ENCODE data around the gene CPTP. TPM values are rescaled to one million over a fixed set of nuclear protein-coding genes. Genes with fewer than 3 reads are reported as not detected.

Gene CPTP
- total RNA-seq, 2 donors from 2014 or later: 18.0 to 22.8 TPM

GRCh38 chr1:1285611-1286311, 38.8 kb upstream of the CPTP start:
- H3K4me1 Mint-ChIP-seq (ENCODE audit: low read depth): peaks cover 12% of the 10 kb centered on the region

GRCh38 chr1:1286313-1287261, 38.0 kb upstream of the CPTP start:
- H3K4me1 Mint-ChIP-seq (ENCODE audit: low read depth): peaks cover 12% of the 10 kb centered on the region
- no peaks in the 10 kb centered on the region for H3K36me3 Mint-ChIP-seq (ENCODE audit: insufficient read depth in 2 of 2)
- ATAC-seq (replicated peaks in 1 of 2) (no peak), DNase-seq (no peak)
- no peak overlapping the region for H3K27ac Mint-ChIP-seq
- H3K4me3 Mint-ChIP-seq: no peak overlapping the region
- H3K27me3 Mint-ChIP-seq (ENCODE audit: low read depth): no peaks in the 10 kb centered on the region
- peaks cover 0 to 2% of the 10 kb centered on the region in 2 donors for H3K9me3 Mint-ChIP-seq

More at GRCh38 chr1:1285611-1286311, 38.8 kb upstream of the CPTP start:
- no peaks in the 10 kb centered on the region for H3K27me3 Mint-ChIP-seq (ENCODE audit: low read depth)
- H3K9me3 Mint-ChIP-seq: peaks cover 0 to 2% of the 10 kb centered on the region in 2 donors
- ATAC-seq (replicated peaks in 1 of 2) (no peak), DNase-seq (no peak)
- H3K36me3 Mint-ChIP-seq (ENCODE audit: insufficient read depth in 2 of 2): no peaks in the 10 kb centered on the region
- no peak overlapping the region for H3K4me3 Mint-ChIP-seq
- H3K27ac Mint-ChIP-seq: no peak overlapping the region

GRCh38 chr1:1287288-1288110, 37.1 kb upstream of the CPTP start:
- H3K36me3 Mint-ChIP-seq (ENCODE audit: insufficient read depth in 2 of 2): no peaks in the 10 kb centered on the region
- peaks cover 0 to under 1% of the 10 kb centered on the region in 2 donors for H3K9me3 Mint-ChIP-seq
- ATAC-seq (replicated peaks in 1 of 2) (no peak), DNase-seq (no peak)
- peaks cover 16% of the 10 kb centered on the region for H3K4me1 Mint-ChIP-seq (ENCODE audit: low read depth)
- no peak overlapping the region for H3K27ac Mint-ChIP-seq
- no peaks in the 10 kb centered on the region for H3K27me3 Mint-ChIP-seq (ENCODE audit: low read depth)
- H3K4me3 Mint-ChIP-seq: no peak overlapping the region

GRCh38 chr1:1290238-1290731, 34.3 kb upstream of the CPTP start:
- peak; percentile 78 to 83 for DNase-seq
- peaks cover 0 to 1% of the 10 kb centered on the region in 2 donors for H3K36me3 Mint-ChIP-seq (ENCODE audit: insufficient read depth in 2 of 2)
- H3K9me3 Mint-ChIP-seq: no peaks in the 10 kb centered on the region
- no peak overlapping the region for H3K4me3 Mint-ChIP-seq
- H3K4me1 Mint-ChIP-seq (ENCODE audit: low read depth): peaks cover 4% of the 10 kb centered on the region
- H3K27ac Mint-ChIP-seq: no peak overlapping the region
- no peaks in the 10 kb centered on the region for H3K27me3 Mint-ChIP-seq (ENCODE audit: low read depth)
- ATAC-seq (replicated peaks in 1 of 2): peak; percentile 61 to 70

GRCh38 chr1:1291023-1291528, 33.5 kb upstream of the CPTP start:
- DNase-seq: no peak
- no peak for ATAC-seq (replicated peaks in 1 of 2)
- H3K9me3 Mint-ChIP-seq: no peaks in the 10 kb centered on the region
- H3K27me3 Mint-ChIP-seq (ENCODE audit: low read depth): no peaks in the 10 kb centered on the region
- H3K36me3 Mint-ChIP-seq (ENCODE audit: insufficient read depth in 2 of 2): peaks cover 0 to 1% of the 10 kb centered on the region in 2 donors
- H3K4me3 Mint-ChIP-seq: no peak overlapping the region
- no peak overlapping the region for H3K27ac Mint-ChIP-seq
- H3K4me1 Mint-ChIP-seq (ENCODE audit: low read depth): peaks cover 4% of the 10 kb centered on the region

GRCh38 chr1:1291548-1292441, 32.8 kb upstream of the CPTP start:
- Mint-ChIP-seq H3K27me3 (ENCODE audit: low read depth) (no peaks in the 10 kb centered on the region), H3K9me3 (no peaks in the 10 kb centered on the region), H3K36me3 (ENCODE audit: insufficient read depth in 2 of 2) (peaks cover 0 to 1% of the 10 kb centered on the region in 2 donors), H3K27ac (no peak overlapping the region), H3K4me3 (no peak overlapping the region), H3K4me1 (ENCODE audit: low read depth) (peaks cover 4% of the 10 kb centered on the region)
- peak; percentile 70 to 71 for DNase-seq
- ATAC-seq (replicated peaks in 1 of 2): peak; percentile 72 to 76

GRCh38 chr1:1292442-1292779, 32.2 kb upstream of the CPTP start:
- no peak for ATAC-seq (replicated peaks in 1 of 2)
- H3K4me3 Mint-ChIP-seq: no peak overlapping the region
- peaks cover 0 to 1% of the 10 kb centered on the region in 2 donors for H3K36me3 Mint-ChIP-seq (ENCODE audit: insufficient read depth in 2 of 2)
- peaks cover 4% of the 10 kb centered on the region for H3K4me1 Mint-ChIP-seq (ENCODE audit: low read depth)
- no peak overlapping the region for H3K27ac Mint-ChIP-seq
- H3K9me3 Mint-ChIP-seq: no peaks in the 10 kb centered on the region
- H3K27me3 Mint-ChIP-seq (ENCODE audit: low read depth): no peaks in the 10 kb centered on the region
- no peak for DNase-seq

GRCh38 chr1:1292851-1293250, 31.8 kb upstream of the CPTP start:
- Mint-ChIP-seq H3K27ac (no peak overlapping the region), H3K27me3 (ENCODE audit: low read depth) (no peaks in the 10 kb centered on the region), H3K4me1 (ENCODE audit: low read depth) (peaks cover 4% of the 10 kb centered on the region), H3K9me3 (no peaks in the 10 kb centered on the region), H3K4me3 (no peak overlapping the region), H3K36me3 (ENCODE audit: insufficient read depth in 2 of 2) (peaks cover 0 to 1% of the 10 kb centered on the region in 2 donors)
- DNase-seq (no peak), ATAC-seq (replicated peaks in 1 of 2) (no peak)

- ATAC-seq (replicated peaks in 1 of 2) (peak in 1 of 2 donors; percentile 44), DNase-seq (no peak)
- Mint-ChIP-seq H3K36me3 (ENCODE audit: insufficient read depth in 2 of 2) (peaks cover 0 to 1% of the 10 kb centered on the region in 2 donors), H3K27ac (no peak overlapping the region), H3K9me3 (no peaks in the 10 kb centered on the region), H3K4me1 (ENCODE audit: low read depth) (peaks cover 4% of the 10 kb centered on the region), H3K4me3 (no peak overlapping the region), H3K27me3 (ENCODE audit: low read depth) (no peaks in the 10 kb centered on the region)
Observed at GRCh38 chr1:1293263-1294249, 31.0 kb upstream of the CPTP start.

- Mint-ChIP-seq H3K4me3 (no peak overlapping the region), H3K27ac (no peak overlapping the region), H3K9me3 (no peaks in the 10 kb centered on the region), H3K36me3 (ENCODE audit: insufficient read depth in 2 of 2) (peaks cover 0 to 1% of the 10 kb centered on the region in 2 donors), H3K27me3 (ENCODE audit: low read depth) (no peaks in the 10 kb centered on the region), H3K4me1 (ENCODE audit: low read depth) (peaks cover 4% of the 10 kb centered on the region)
- DNase-seq (no peak), ATAC-seq (replicated peaks in 1 of 2) (no peak)
Observed at GRCh38 chr1:1294250-1294890, 30.2 kb upstream of the CPTP start.

Data from activated T-cell treated with anti-CD3 and anti-CD28 coated beads, Interleukin-2, amount 50 U/mL, for 72 hours (primary cell).